HepG2 (cell line): ENCODE results near the gene BMPR2. TPM values are rescaled to one million over a fixed set of nuclear protein-coding genes. Genes with fewer than 3 reads are reported as not detected.

Experiments used
- ATAC-seq: fragments of 200-7000 bp; cut with Tn5 transposase; 3 replicates; pipeline ENCODE4 v1.9.1; 2020; ENCODE audit warnings: mild to moderate bottlenecking, moderate library complexity
- BruUV-seq: library from RNA; stranded (reverse); fragments of 400-500 nt; replicated peaks from 2 replicates; lab custom pipeline; 2021; lab: Mats Ljungman, UMichigan
- CTCF ChIA-PET: fragments of 300-600 bp; formaldehyde crosslinking; extraction: SDS; loops from one replicate; lab custom pipeline; 2021; ENCODE audit warnings: low total read pairs, inconsistent platforms, low intra/inter-chr PET ratio; lab: Yijun Ruan, JAX
- POLR2A ChIA-PET: fragments of 350-600 bp; sonication (Branson Sonifier 250); formaldehyde crosslinking; loops from one replicate; lab custom pipeline; 2020; ENCODE audit warnings: antibody characterized with exemption, inconsistent platforms; lab: Yijun Ruan, JAX
- DNase-seq: peaks from one replicate; pipeline ENCODE4 v3.0.0-alpha.2; 2015; ENCODE audit warnings: low spot score
- FAIRE-seq: peaks from 3 replicates; lab custom pipeline; 2011; peaks lifted over from hg19 to GRCh38; lab: Jason Lieb, UNC
- H2AFZ ChIP-seq: one replicate; pipeline ENCODE4 v1.6.1; 2011; ENCODE audit warnings: low read length, inconsistent platforms
- H3K27ac ChIP-seq: fragments of 300-600 bp; 3 replicates; pipeline ENCODE4 v1.8.0; 2011; ENCODE audit warnings: mixed run types, mild to moderate bottlenecking, mixed read lengths, low read length, inconsistent platforms; ENCODE audit not compliant: insufficient read depth; ENCODE audit errors: extremely low read length
- H3K27me3 ChIP-seq, 2 experiments: fragments of 200-600 bp in 1 of 2; 2 replicates in 1 of 2; 3 replicates in 1 of 2; pipeline versions ENCODE4 v1.6.0 to v1.8.0; 2011; ENCODE audit warnings: low read length in 2 of 2, mild to moderate bottlenecking in 2 of 2, moderate library complexity in 2 of 2, inconsistent platforms in 1 of 2; ENCODE audit not compliant: insufficient read depth in 2 of 2, control insufficient read depth in 1 of 2
- H3K36me3 ChIP-seq, 2 experiments: fragments of 200-600 bp in 1 of 2; replicated peaks in 1 of 2; 2 replicates in 1 of 2; 3 replicates in 1 of 2; pipeline versions ENCODE4 v1.5.1 to v1.8.0; 2011; ENCODE audit warnings: low read length in 2 of 2, inconsistent platforms in 1 of 2; ENCODE audit not compliant: insufficient read depth in 2 of 2, control insufficient read depth in 1 of 2
- H3K4me1 ChIP-seq: 2 replicates; pipeline ENCODE4 v1.5.1; 2012; ENCODE audit warnings: low read length, inconsistent platforms; ENCODE audit not compliant: insufficient read depth
- H3K4me2 ChIP-seq: 2 replicates; pipeline ENCODE4 v1.6.0; 2011; ENCODE audit warnings: low read depth, low read length, inconsistent platforms
- H3K4me3 ChIP-seq, 3 experiments: fragments of 200-600 bp in 1 of 3; sonication (generic), shearing (Covaris generic) in 1 of 3; replicated peaks in 1 of 3; 2 replicates each; pipeline ENCODE4 v1.5.1; 2011 to 2016; ENCODE audit warnings: low read length in 3 of 3, inconsistent platforms in 2 of 3, low read depth in 2 of 3, mild to moderate bottlenecking in 2 of 3, control low read depth in 1 of 3, mixed read lengths in 1 of 3; ENCODE audit not compliant: insufficient read depth in 1 of 3
- H3K79me2 ChIP-seq: one replicate; pipeline ENCODE4 v1.6.1; 2011; ENCODE audit warnings: low read length, inconsistent platforms; ENCODE audit not compliant: insufficient read depth
- H3K9ac ChIP-seq: 2 replicates; pipeline ENCODE4 v1.6.0; 2011; ENCODE audit warnings: mild to moderate bottlenecking, low read depth, low read length, inconsistent platforms; ENCODE audit not compliant: insufficient read depth
- H3K9me3 ChIP-seq: 2 replicates; pipeline ENCODE4 v1.5.1; 2012; ENCODE audit warnings: mild to moderate bottlenecking, low read length
- H4K20me1 ChIP-seq: 2 replicates; pipeline ENCODE4 v1.6.0; 2011; ENCODE audit warnings: inconsistent platforms, mild to moderate bottlenecking, low read length, moderate library complexity; ENCODE audit not compliant: insufficient read depth
- BRD4 ChIP-seq: sonication (generic); formaldehyde crosslinking; IDR thresholded peaks from 2 replicates; pipeline ENCODE4 v1.4.0; 2020; ENCODE audit warnings: missing genetic modification reagents
- HNRNPL ChIP-seq: fragments of 200-400 bp; formaldehyde crosslinking; IDR thresholded peaks from 2 replicates; pipeline ENCODE4 v1.6.1; 2017; ENCODE audit warnings: mild to moderate bottlenecking, low read depth, low read length
- NFAT5 ChIP-seq: sonication (generic); formaldehyde crosslinking; IDR thresholded peaks from 2 replicates; pipeline ENCODE4 v1.4.0; 2020; ENCODE audit warnings: missing genetic modification reagents
- SIN3B ChIP-seq: fragments of 150-350 bp; IDR thresholded peaks from 2 replicates; pipeline ENCODE4 v1.6.1; 2014; ENCODE audit warnings: low read length
- ZNF136 ChIP-seq: sonication (generic); formaldehyde crosslinking; IDR thresholded peaks from 2 replicates; pipeline ENCODE4 v1.8.1; 2022; ENCODE audit warnings: low read depth, mild to moderate bottlenecking, moderate library complexity, missing genetic modification reagents
- ZNF563 ChIP-seq: sonication (generic); formaldehyde crosslinking; IDR thresholded peaks from 2 replicates; pipeline ENCODE4 v1.8.0; 2022; ENCODE audit warnings: mild to moderate bottlenecking, moderate library complexity, missing genetic modification reagents
- WGBS: methylation state at CpG from one replicate; pipeline ENCODE4 v1.1.6; 2017; ENCODE audit warnings: low lambda C conversion rate; 5-methylcytosine and 5-hydroxymethylcytosine counted together
- in situ Hi-C: cut with HindIII; loops from 2 replicates; pipeline ENCODE4 v1.10.0; 2017; ENCODE audit warnings: low pct_unique_long_range_greater_than_20kb; ENCODE audit not compliant: extremely low pct_ligation_motif_present
- intact Hi-C: fragments of 100-400 bp; cut with micrococcal nuclease; formaldehyde crosslinking; loops from one replicate; pipeline ENCODE4 v1.10.0; 2022; ENCODE audit not compliant: unreplicated experiment
- polyA plus RNA-seq, 8 experiments: library from polyadenylated mRNA; depleted of rRNA in 3 of 8; stranded (reverse) in 7 of 8; unstranded in 1 of 8; fragments of >200 nt; fragmentation: Illumina TruSeq in 4 of 8; extraction: Trizol in 4 of 8; gene quantifications; 2 replicates each; pipeline versions ENCODE4 v1.2.1 to v1.2.3, GENCODE V29; 2011 to 2016; ENCODE audit warnings: low read depth in 4 of 8, missing spikeins in 1 of 8, mixed read lengths in 1 of 8; ENCODE audit not compliant: insufficient read depth in 1 of 8
- total RNA-seq, 5 experiments: library from RNA; depleted of rRNA; stranded (reverse); fragments of >200 nt; fragmentation: Illumina TruSeq; extraction: Trizol; gene quantifications; 2 replicates each; pipeline ENCODE4 v1.2.3, GENCODE V29; 2016; ENCODE audit warnings: low read depth in 1 of 5
- TF ChIP-seq, protein P1 (sequence below): sonication (generic); formaldehyde crosslinking; IDR thresholded peaks from 2 replicates; pipeline ENCODE4 v1.5.1; 2020; ENCODE audit warnings: missing genetic modification reagents, mild to moderate bottlenecking, borderline replicate concordance

BMPR2 gene
- total and polyA plus RNA-seq, 2 of the 13 experiments (the other 11 are each of a cell fraction or from before 2014, with no cell fraction given), result 5.5 to 10.3 TPM

- FAIRE-seq (no peak), ATAC-seq (no peak), DNase-seq (no peak)
- Histone ChIP-seq H3K36me3 (no peaks in the 10 kb centered on the region), H2AFZ (no peak overlapping the region), H3K79me2 (no peaks in the 10 kb centered on the region), H3K9me3 (no peaks in the 10 kb centered on the region), H3K27ac (no peak overlapping the region), H3K4me3 (no peak overlapping the region), H3K9ac (no peak overlapping the region), H3K4me1 (no peaks in the 10 kb centered on the region), H4K20me1 (no peaks in the 10 kb centered on the region), H3K27me3 (no peaks in the 10 kb centered on the region), H3K4me2 (no peak overlapping the region)
- no TSS peak for BruUV-seq
- intact Hi-C loops (no loop called here), in situ Hi-C loops (no loop called here)
- ChIA-PET CTCF (no interaction called here), POLR2A (no interaction called here)
- no peak for TF ChIP-seq HNRNPL
- TF ChIP-seq, protein P1, sequence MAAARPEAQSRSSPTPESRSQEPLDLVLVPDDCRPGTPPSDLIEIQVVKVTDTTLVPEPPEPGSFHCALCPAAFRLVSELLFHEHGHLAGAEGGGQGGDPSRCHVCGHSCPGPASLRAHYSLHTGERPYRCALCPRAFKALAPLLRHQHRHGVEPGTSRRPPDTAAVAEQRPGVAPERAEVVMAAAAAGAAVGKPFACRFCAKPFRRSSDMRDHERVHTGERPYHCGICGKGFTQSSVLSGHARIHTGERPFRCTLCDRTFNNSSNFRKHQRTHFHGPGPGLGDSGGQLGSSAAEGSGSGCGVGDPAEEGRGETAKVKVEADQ, result no peak
- TF ChIP-seq SIN3B, result no peak
- no peak for TF ChIP-seq NFAT5 (CRISPR knock-in tag)
- TF ChIP-seq ZNF563, result no peak
- TF ChIP-seq ZNF136 (CRISPR knock-in tag), result no peak
- TF ChIP-seq BRD4 (CRISPR knock-in tag), result no peak
- 34% methylated on average over 2 of the region's 2 CpGs for WGBS
These were observed 190.2 kb downstream of the BMPR2 start for GRCh38 chr2:202566286-202566685.
